ENCODE results near the gene PIEZO1. TPM values are rescaled to one million over a fixed set of nuclear protein-coding genes. Genes with fewer than 3 reads are reported as not detected.

PIEZO1 gene
- total RNA-seq, 1 donor from 2014 or later, result 230 TPM

GRCh38 chr16:88681709-88682451, 103.1 kb downstream of the PIEZO1 start:
- intact Hi-C loops (cut with micrococcal nuclease), result loop anchor here (1.0 kb wide), 2 partner anchors 31 to 99 kb away; partner anchors contain the start of gene CYBA

- intact Hi-C loops (cut with micrococcal nuclease), result loop anchor here (1.0 kb wide), 2 partner anchors 30 to 100 kb away; partner anchors contain the start of gene CYBA
Observed at GRCh38 chr16:88681084-88681680, 103.8 kb downstream of the PIEZO1 start.

GRCh38 chr16:88680554-88681083, 104.4 kb downstream of the PIEZO1 start:
- intact Hi-C loops (cut with micrococcal nuclease), result loop anchor here (1.0 kb wide), 2 partner anchors 29 to 101 kb away; partner anchors contain the start of gene CYBA

GRCh38 chr16:88678224-88678979, 106.6 kb downstream of the PIEZO1 start:
- intact Hi-C loops (cut with micrococcal nuclease), result no loop called here

GRCh38 chr16:88677721-88678120, 107.3 kb downstream of the PIEZO1 start:
- intact Hi-C loops (cut with micrococcal nuclease), result no loop called here

GRCh38 chr16:88676502-88677242, 108.3 kb downstream of the PIEZO1 start:
- intact Hi-C loops (cut with micrococcal nuclease), result no loop called here

GRCh38 chr16:88673716-88674379, 111.2 kb downstream of the PIEZO1 start:
- intact Hi-C loops (cut with micrococcal nuclease), result no loop called here

- intact Hi-C loops (cut with micrococcal nuclease), result no loop called here
Observed at GRCh38 chr16:88672776-88673175, 112.2 kb downstream of the PIEZO1 start.

GRCh38 chr16:88671806-88672205, 113.2 kb downstream of the PIEZO1 start:
- intact Hi-C loops (cut with micrococcal nuclease), result no loop called here

- intact Hi-C loops (cut with micrococcal nuclease), result loop anchor here (10.0 kb wide), 1 partner anchor 715 kb away; the partner anchor contains the start of gene BANP
Observed at GRCh38 chr16:88669980-88670379, 115.0 kb downstream of the PIEZO1 start.

GRCh38 chr16:88669493-88669892, 115.5 kb downstream of the PIEZO1 start:
- intact Hi-C loops (cut with micrococcal nuclease), result loop anchor here (10.0 kb wide), 1 partner anchor 715 kb away; the partner anchor contains the start of gene BANP

- intact Hi-C loops (cut with micrococcal nuclease), result loop anchor here (10.0 kb wide), 1 partner anchor 713 kb away; the partner anchor contains the start of gene BANP
Observed at GRCh38 chr16:88667461-88667860, 117.6 kb downstream of the PIEZO1 start.

- intact Hi-C loops (cut with micrococcal nuclease), result loop anchor here (10.0 kb wide), 1 partner anchor 711 kb away; the partner anchor contains the start of gene BANP
Observed at GRCh38 chr16:88665570-88665969, 119.5 kb downstream of the PIEZO1 start.

Other genes starting within 250 kb of the PIEZO1 start
- 92.9 and 99.6 TPM in 2 replicates for gene ZC3H18, start 214.8 kb downstream of the PIEZO1 start, total RNA-seq
- gene IL17C, start 146.6 kb downstream of the PIEZO1 start, total RNA-seq, result not detected in 2 replicates
- gene CYBA, start 134.2 kb downstream of the PIEZO1 start, total RNA-seq, result 554 and 567 TPM in 2 replicates
- gene MVD, start 122.1 kb downstream of the PIEZO1 start, total RNA-seq, result 86.1 and 87.5 TPM in 2 replicates
- gene SNAI3, start 98.7 kb downstream of the PIEZO1 start, total RNA-seq, result 11.7 and 12.1 TPM in 2 replicates
- gene RNF166, start 78.8 kb downstream of the PIEZO1 start, total RNA-seq, result 132 and 139 TPM in 2 replicates
- gene CTU2, start 78.7 kb downstream of the PIEZO1 start, total RNA-seq, result 33.3 and 34.5 TPM in 2 replicates
- 69.6 and 78.9 TPM in 2 replicates for gene CDT1, start 18.6 kb upstream of the PIEZO1 start, total RNA-seq
- gene APRT, start 26.7 kb upstream of the PIEZO1 start, total RNA-seq, result 164 TPM in 2 replicates
- gene GALNS, start 71.7 kb upstream of the PIEZO1 start, total RNA-seq, result 42.0 and 42.2 TPM in 2 replicates
- gene TRAPPC2L, start 71.9 kb upstream of the PIEZO1 start, total RNA-seq, result 50.0 and 63.3 TPM in 2 replicates
- gene PABPN1L, start 81.4 kb upstream of the PIEZO1 start, total RNA-seq, result not detected in 2 replicates
- 0.51 TPM in 2 replicates for gene CBFA2T3, start 192.0 kb upstream of the PIEZO1 start, total RNA-seq